Measurements from ENCODE around the gene IFRD2. TPM values are rescaled to one million over a fixed set of nuclear protein-coding genes. Genes with fewer than 3 reads are reported as not detected.
"Not testable (repeated sequence)": the region's sequence is repeated elsewhere in the genome, so short reads cannot be mapped to it uniquely, and the experiment has no call there.

The IFRD2 gene
- total RNA-seq, 1 donor from 2014 or later: 77.1 TPM

GRCh38 chr3:50249457-50249856 is 42.8 kb downstream of the IFRD2 start:
- no peak overlapping the region for H3K27ac Mint-ChIP-seq (ENCODE audit: unreplicated experiment)
- H3K9me3 Mint-ChIP-seq: no peaks in the 10 kb centered on the region
- H3K36me3 Mint-ChIP-seq (ENCODE audit: low read depth): no peaks in the 10 kb centered on the region
- DNase-seq (ENCODE audit: low read depth, low spot score): no peak
- H3K4me3 Mint-ChIP-seq: no peak overlapping the region
- peaks cover 32% of the 10 kb centered on the region for H3K4me1 Mint-ChIP-seq
- TF ChIP-seq CTCF (conservative IDR thresholded peaks at IDR 0.05): no peak
- no peaks in the 10 kb centered on the region for H3K27me3 Mint-ChIP-seq (ENCODE audit: low read depth)

GRCh38 chr3:50248387-50248786 is 43.8 kb downstream of the IFRD2 start:
- TF ChIP-seq CTCF (conservative IDR thresholded peaks at IDR 0.05): no peak
- DNase-seq (ENCODE audit: low read depth, low spot score): no peak
- Mint-ChIP-seq H3K27me3 (ENCODE audit: low read depth) (no peaks in the 10 kb centered on the region), H3K27ac (ENCODE audit: unreplicated experiment) (peak overlapping the region; percentile 52), H3K36me3 (ENCODE audit: low read depth) (no peaks in the 10 kb centered on the region), H3K4me1 (peaks cover 39% of the 10 kb centered on the region), H3K4me3 (no peak overlapping the region), H3K9me3 (no peaks in the 10 kb centered on the region)

- TF ChIP-seq CTCF (conservative IDR thresholded peaks at IDR 0.05): peak; percentile 8
- Mint-ChIP-seq H3K27ac (ENCODE audit: unreplicated experiment) (peak overlapping the region; percentile 71), H3K36me3 (ENCODE audit: low read depth) (no peaks in the 10 kb centered on the region)
Measured at GRCh38 chr3:50246517-50246954, 45.7 kb downstream of the IFRD2 start.

GRCh38 chr3:50245831-50246516 is 46.3 kb downstream of the IFRD2 start:
- no peaks in the 10 kb centered on the region for H3K36me3 Mint-ChIP-seq (ENCODE audit: low read depth)
- no peaks in the 10 kb centered on the region for H3K9me3 Mint-ChIP-seq
- peak overlapping the region; percentile 57 for H3K27ac Mint-ChIP-seq (ENCODE audit: unreplicated experiment)
- H3K4me3 Mint-ChIP-seq: peak overlapping the region; percentile 77
- peak; percentile 98 for DNase-seq (ENCODE audit: low read depth, low spot score)
- TF ChIP-seq CTCF (conservative IDR thresholded peaks at IDR 0.05): peak; percentile 100
- H3K27me3 Mint-ChIP-seq (ENCODE audit: low read depth): no peaks in the 10 kb centered on the region
- peaks cover 55% of the 10 kb centered on the region for H3K4me1 Mint-ChIP-seq

More at GRCh38 chr3:50246517-50246954, 45.7 kb downstream of the IFRD2 start:
- DNase-seq (ENCODE audit: low read depth, low spot score): no peak
- no peaks in the 10 kb centered on the region for H3K9me3 Mint-ChIP-seq
- no peaks in the 10 kb centered on the region for H3K27me3 Mint-ChIP-seq (ENCODE audit: low read depth)
- peaks cover 50% of the 10 kb centered on the region for H3K4me1 Mint-ChIP-seq
- peak overlapping the region; percentile 77 for H3K4me3 Mint-ChIP-seq

- H3K36me3 Mint-ChIP-seq (ENCODE audit: low read depth): no peaks in the 10 kb centered on the region
- H3K27me3 Mint-ChIP-seq (ENCODE audit: low read depth): no peaks in the 10 kb centered on the region
- H3K4me1 Mint-ChIP-seq: peaks cover 58% of the 10 kb centered on the region
- no peak for TF ChIP-seq CTCF (conservative IDR thresholded peaks at IDR 0.05)
- DNase-seq (ENCODE audit: low read depth, low spot score): no peak
- H3K9me3 Mint-ChIP-seq: no peaks in the 10 kb centered on the region
- peak overlapping the region; percentile 77 for H3K4me3 Mint-ChIP-seq
- peak overlapping the region; percentile 81 for H3K27ac Mint-ChIP-seq (ENCODE audit: unreplicated experiment)
Measured at GRCh38 chr3:50245251-50245745, 46.9 kb downstream of the IFRD2 start.

- not testable (repeated sequence) for H3K9me3 Mint-ChIP-seq; DNase-seq (ENCODE audit: low read depth, low spot score); H3K27me3 Mint-ChIP-seq (ENCODE audit: low read depth); H3K36me3 Mint-ChIP-seq (ENCODE audit: low read depth)
- peaks cover 63% of the 10 kb centered on the region for H3K4me1 Mint-ChIP-seq
- peak overlapping the region; percentile 80 for H3K4me3 Mint-ChIP-seq
- H3K27ac Mint-ChIP-seq (ENCODE audit: unreplicated experiment): peak overlapping the region; percentile 81
Measured at GRCh38 chr3:50244813-50245212, 47.4 kb downstream of the IFRD2 start.
